A549 (cell line): ENCODE results near the gene SETD3. TPM values are rescaled to one million over a fixed set of nuclear protein-coding genes. Genes with fewer than 3 reads are reported as not detected.

Experiments used
- ATAC-seq, 2 experiments: fragments of 200-7000 bp in 1 of 2; fragments of >200 bp in 1 of 2; cut with Nextera tagmentation in 1 of 2; cut with Tn5 transposase in 1 of 2; 3 replicates each; pipeline versions ENCODE4 v1.8.0 to v1.9.1; 2018 to 2020; ENCODE audit warnings: mild to moderate bottlenecking in 1 of 2, moderate library complexity in 1 of 2
- CTCF ChIA-PET: fragments of 300-600 bp; sonication (Branson Sonifier 250); formaldehyde crosslinking; extraction: SDS; loops from one replicate; lab custom pipeline; 2021; ENCODE audit warnings: antibody characterized with exemption, inconsistent platforms; lab: Yijun Ruan, JAX
- POLR2A ChIA-PET: fragments of 350-600 bp; formaldehyde crosslinking; extraction: SDS; loops from one replicate; lab custom pipeline; 2021; ENCODE audit warnings: antibody characterized with exemption, inconsistent platforms; lab: Yijun Ruan, JAX
- DNase-seq, 2 experiments: peaks; one replicate each; pipeline versions ENCODE4 v3.0.0 to v3.0.0-alpha.2; 2011 to 2016; ENCODE audit warnings: low read depth in 1 of 2, low spot score in 1 of 2
- FAIRE-seq: peaks from 2 replicates; lab custom pipeline; 2011; peaks lifted over from hg19 to GRCh38; lab: Jason Lieb, UNC
- H3K27ac ChIP-seq, 2 experiments: fragments of >200 bp; sonication (Bioruptor Twin); formaldehyde crosslinking; 3 replicates each; pipeline ENCODE4 v1.5.1; 2016 to 2017
- H3K4me1 ChIP-seq: fragments of >200 bp; sonication (Bioruptor Twin); formaldehyde crosslinking; 3 replicates; pipeline ENCODE4 v1.6.1; 2016
- H3K4me2 ChIP-seq: fragments of >200 bp; sonication (Bioruptor Twin); formaldehyde crosslinking; 3 replicates; pipeline ENCODE4 v1.6.1; 2016
- H3K4me3 ChIP-seq: fragments of >200 bp; sonication (Bioruptor Twin); formaldehyde crosslinking; 3 replicates; pipeline ENCODE4 v1.5.1; 2016
- H3K9me3 ChIP-seq: fragments of >200 bp; sonication (Bioruptor Twin); formaldehyde crosslinking; 3 replicates; pipeline ENCODE4 v1.6.1; 2016
- ATOH8 ChIP-seq: fragments of 250-450 bp; sonication (Bioruptor Pico); IDR thresholded peaks from 2 replicates; pipeline ENCODE4 v1.5.0; 2020; ENCODE audit warnings: low read depth, mild to moderate bottlenecking, moderate library complexity
- CEBPB ChIP-seq, 2 experiments: fragments of >200 bp in 1 of 2; sonication (Bioruptor Twin) in 1 of 2; formaldehyde crosslinking in 1 of 2; IDR thresholded peaks; 2 replicates each; pipeline ENCODE4 v1.6.1; 2012 to 2016
- CTCF ChIP-seq: fragments of >200 bp; sonication (Bioruptor Twin); formaldehyde crosslinking; IDR thresholded peaks from 3 replicates; pipeline ENCODE4 v1.5.1; 2016
- EHMT2 ChIP-seq: fragments of 200-600 bp; sonication (generic); IDR thresholded peaks from 2 replicates; pipeline ENCODE4 v1.6.1; 2016; ENCODE audit warnings: antibody characterized with exemption, low read depth, mild to moderate bottlenecking, moderate library complexity
- ESRRA ChIP-seq: fragments of 150-350 bp; IDR thresholded peaks from 2 replicates; pipeline ENCODE4 v1.6.1; 2014; ENCODE audit warnings: mild to moderate bottlenecking, low read length, borderline replicate concordance
- GATA3 ChIP-seq: IDR thresholded peaks from 2 replicates; pipeline ENCODE4 v1.6.1; 2012; ENCODE audit warnings: borderline replicate concordance
- HDAC2 ChIP-seq: fragments of 200-600 bp; sonication (generic); IDR thresholded peaks from 2 replicates; pipeline ENCODE4 v1.6.1; 2016
- HOXA7 ChIP-seq: fragments of 250-450 bp; sonication (Bioruptor Pico); IDR thresholded peaks from 2 replicates; pipeline ENCODE4 v1.5.0; 2020; ENCODE audit warnings: mild to moderate bottlenecking, moderate library complexity
- HOXB5 ChIP-seq: fragments of 250-450 bp; sonication (Bioruptor Pico); IDR thresholded peaks from 2 replicates; pipeline ENCODE4 v1.5.0; 2020; ENCODE audit warnings: mild to moderate bottlenecking, moderate library complexity
- JUNB ChIP-seq: fragments of >200 bp; sonication (Bioruptor Twin); formaldehyde crosslinking; IDR thresholded peaks from 2 replicates; pipeline ENCODE4 v1.6.1; 2016
- KDM1A ChIP-seq: fragments of 200-600 bp; sonication (generic); IDR thresholded peaks from 2 replicates; pipeline ENCODE4 v1.6.1; 2016; ENCODE audit warnings: low read depth, mild to moderate bottlenecking
- MAFK ChIP-seq: fragments of 450-650 bp; IDR thresholded peaks from 2 replicates; pipeline ENCODE4 v1.6.1; 2014; ENCODE audit not compliant: partially characterized antibody
- MAX ChIP-seq: IDR thresholded peaks from 2 replicates; pipeline ENCODE4 v1.6.1; 2012
- MYC ChIP-seq: IDR thresholded peaks from 2 replicates; pipeline ENCODE4 v1.6.1; 2012; ENCODE audit warnings: mild to moderate bottlenecking, inconsistent platforms, low read length, improper control_type of control experiment, borderline replicate concordance
- NPAS2 ChIP-seq: fragments of 250-450 bp; sonication (Bioruptor Pico); IDR thresholded peaks from 2 replicates; pipeline ENCODE4 v1.8.0; 2022; ENCODE audit warnings: mild to moderate bottlenecking, moderate library complexity, borderline replicate concordance
- NR3C1 ChIP-seq: fragments of >200 bp; sonication (Bioruptor Twin); formaldehyde crosslinking; IDR thresholded peaks from 3 replicates; pipeline ENCODE4 v1.6.1; 2017
- RAD21 ChIP-seq, 2 experiments: fragments of >200 bp in 1 of 2; sonication (Bioruptor Twin) in 1 of 2; formaldehyde crosslinking in 1 of 2; IDR thresholded peaks in 1 of 2; conservative IDR thresholded peaks in 1 of 2; 2 replicates in 1 of 2; 3 replicates in 1 of 2; pipeline ENCODE4 v1.6.1; 2012 to 2018; ENCODE audit warnings: inconsistent platforms in 1 of 2
- SMC3 ChIP-seq: fragments of >200 bp; sonication (Bioruptor Twin); formaldehyde crosslinking; IDR thresholded peaks from 3 replicates; pipeline ENCODE4 v1.6.1; 2018; ENCODE audit warnings: inconsistent platforms
- ZC3H11A ChIP-seq: fragments of 450-650 bp; IDR thresholded peaks from 2 replicates; pipeline ENCODE4 v1.6.1; 2014; ENCODE audit warnings: antibody characterized with exemption, mild to moderate bottlenecking
- ZFP36 ChIP-seq: fragments of 450-650 bp; IDR thresholded peaks from 2 replicates; pipeline ENCODE4 v1.6.1; 2014; ENCODE audit warnings: borderline replicate concordance; ENCODE audit not compliant: partially characterized antibody
- WGBS: methylation state at CpG from one replicate; pipeline ENCODE4 v1.1.6; 2017; ENCODE audit errors: missing lambda C conversion rate; 5-methylcytosine and 5-hydroxymethylcytosine counted together
- polyA plus RNA-seq, 4 experiments: library from polyadenylated mRNA; depleted of rRNA in 3 of 4; stranded (reverse); fragments of >200 nt; fragmentation: RNase III in 1 of 4; extraction: RNeasy Plus Mini Kit Qiagen cat#74134 plus additional on column Dnase treatment in 1 of 4; gene quantifications; 2 replicates in 3 of 4; 3 replicates in 1 of 4; pipeline ENCODE4 v1.2.3, GENCODE V29; 2011 to 2017

The SETD3 gene
- polyA plus RNA-seq, 2 of the 4 experiments (the other 2 are of a cell fraction), result 43.1 to 59.7 TPM

DNA sequence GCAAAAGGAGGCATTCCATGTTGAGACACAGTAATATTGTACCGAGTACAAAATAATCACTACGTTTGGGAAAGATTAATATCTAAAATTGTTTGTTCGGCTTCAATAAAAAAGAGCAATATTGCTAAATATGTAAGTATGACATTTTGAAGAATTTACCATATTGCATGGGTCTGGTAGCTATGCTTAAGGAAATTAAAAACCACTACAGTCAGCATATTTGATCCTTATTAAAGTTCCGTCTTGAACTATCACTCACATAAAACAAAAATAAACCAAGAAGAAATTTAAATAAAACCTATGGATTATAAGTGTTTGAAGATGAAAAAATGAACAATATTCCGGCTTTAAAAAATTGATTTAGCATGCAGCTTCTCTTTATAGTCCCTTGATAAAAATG is 63.8 kb downstream of the SETD3 start:
- POLR2A ChIA-PET, result no interaction called here
- WGBS, result 86% methylated on average over 5 of the region's 5 CpGs
- CTCF ChIA-PET, result interaction anchor here (0.9 to 8.4 kb wide), 14 partner anchors 9 to 258 kb away, joined by 3 to 178 read pairs (median 8); partner anchors contain the start of gene BCL11B
- no peak for DNase-seq
- TF ChIP-seq ZC3H11A, result no peak
- no peak for TF ChIP-seq HDAC2
- peak; percentile 94 for TF ChIP-seq MAFK
- TF ChIP-seq HOXB5 (CRISPR knock-in tag), result no peak
- TF ChIP-seq NR3C1, result no peak
- TF ChIP-seq, all 56 proteins: peak for 1
- H3K4me2 ChIP-seq, result no peak overlapping the region
- ATAC-seq (no peak), FAIRE-seq (no peak)
- no peak overlapping the region for H3K4me3 ChIP-seq
- no peaks in the 10 kb centered on the region for H3K9me3 ChIP-seq
- peaks cover 5% of the 10 kb centered on the region; the same call in 1 of the 3 replicates for H3K4me1 ChIP-seq
- no peak overlapping the region for H3K27ac ChIP-seq

DNA sequence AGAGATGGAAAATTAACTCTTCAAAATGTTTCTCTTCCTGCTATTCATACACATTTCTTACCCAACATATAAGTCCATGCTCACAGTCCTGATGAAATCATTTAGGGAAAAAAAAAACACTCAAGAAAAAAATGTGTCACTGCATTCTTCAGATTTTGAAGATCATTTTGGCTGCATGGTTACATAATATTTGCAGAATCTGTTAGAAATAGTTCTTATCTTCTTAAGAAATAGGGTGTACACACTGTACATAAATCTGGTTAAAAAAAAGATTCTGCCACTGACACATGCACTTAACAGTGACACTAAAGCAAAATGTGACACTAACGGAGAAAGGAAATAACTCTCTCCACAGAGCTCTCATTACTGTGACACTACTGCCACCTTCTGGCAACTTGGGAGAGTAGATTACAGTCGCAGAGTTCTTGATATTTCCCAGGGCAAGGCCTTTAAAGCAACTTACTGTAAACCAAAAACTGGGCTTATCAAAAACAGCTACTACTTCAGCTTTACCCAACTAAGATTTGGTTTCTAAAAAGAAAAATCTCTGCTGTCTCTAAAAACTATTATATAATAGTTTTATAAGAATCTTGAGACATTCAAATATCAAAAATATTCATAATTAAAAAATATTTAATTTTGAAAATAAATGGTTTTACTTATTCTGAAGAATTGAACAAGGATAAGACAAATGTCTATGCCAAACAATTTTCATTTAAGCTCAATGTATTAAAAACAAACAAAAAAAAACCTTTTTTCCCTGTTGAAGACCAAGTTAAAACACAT is 65.0 kb downstream of the SETD3 start:
- H3K27ac ChIP-seq, result no peak overlapping the region
- DNase-seq (peak; percentile 73 to 83), FAIRE-seq (peak; percentile 92), ATAC-seq (peak; percentile 91 to 96)
- no peaks in the 10 kb centered on the region for H3K9me3 ChIP-seq
- H3K4me3 ChIP-seq, result no peak overlapping the region
- TF ChIP-seq NPAS2 (CRISPR knock-in tag) (no peak), RAD21 (conservative IDR thresholded peaks at IDR 0.05 in 1 of 2, IDR thresholded peaks at IDR 0.05 in 1 of 2) (peak; percentile 91), JUNB (no peak), CEBPB (IDR thresholded peaks at IDR 0.05) (no peak), SMC3 (peak; percentile 69), CTCF (peak; percentile 93), ZFP36 (no peak), KDM1A (no peak)
- no peak overlapping the region for H3K4me2 ChIP-seq
- H3K4me1 ChIP-seq, result peaks cover 5% of the 10 kb centered on the region; the same call in 1 of the 3 replicates
- WGBS, result 10% methylated on average over 2 of the region's 2 CpGs
- ChIA-PET POLR2A (interaction anchor here (0.6 kb wide), 2 partner anchors 65 to 146 kb away, joined by 3 to 4 read pairs; partner anchors contain the start of genes CCNK and SETD3), CTCF (interaction anchor here (0.6 to 8.4 kb wide), 38 partner anchors 9 to 497 kb away, joined by 3 to 178 read pairs (median 4); partner anchors contain the start of gene BCL11B)

- Histone ChIP-seq H3K4me1 (peaks cover 5% of the 10 kb centered on the region; the same call in 1 of the 3 replicates), H3K27ac (no peak overlapping the region), H3K9me3 (no peaks in the 10 kb centered on the region), H3K4me2 (no peak overlapping the region), H3K4me3 (no peak overlapping the region)
- TF ChIP-seq ZC3H11A, result no peak
- no peak for TF ChIP-seq MYC
- no peak for FAIRE-seq
- ATAC-seq, result no peak
- 94% methylated on average over 17 of the region's 17 CpGs for WGBS
- ChIA-PET CTCF (interaction anchor here (0.7 to 8.4 kb wide), 5 partner anchors 12 to 146 kb away, joined by 3 to 178 read pairs (median 34); no protein-coding TSS in a partner anchor), POLR2A (no interaction called here)
- DNase-seq, result no peak
These were observed 66.7 kb downstream of the SETD3 start for GRCh38 chr14:99413911-99414310.

- no peaks in the 10 kb centered on the region for H3K9me3 ChIP-seq
- TF ChIP-seq ATOH8 (CRISPR knock-in tag) (no peak), EHMT2 (no peak), MAFK (peak; percentile 57), MAX (no peak), SMC3 (no peak), GATA3 (no peak), ESRRA (no peak), HOXA7 (CRISPR knock-in tag) (no peak)
- WGBS, result 94% methylated on average over 6 of the region's 6 CpGs
- no peak overlapping the region for H3K4me2 ChIP-seq
- ChIA-PET POLR2A (no interaction called here), CTCF (interaction anchor here (3.9 to 8.4 kb wide), 3 partner anchors 11 to 93 kb away, joined by 34 to 178 read pairs (median 45); no protein-coding TSS in a partner anchor)
- FAIRE-seq (no peak), DNase-seq (no peak), ATAC-seq (no peak)
- no peak overlapping the region for H3K4me3 ChIP-seq
- H3K4me1 ChIP-seq, result peaks cover 5% of the 10 kb centered on the region; the same call in 1 of the 3 replicates
- H3K27ac ChIP-seq, result no peak overlapping the region
These were observed 67.5 kb downstream of the SETD3 start for GRCh38 chr14:99413172-99413571.
